HUES48 (cell line): Measurements from ENCODE around the gene RSKR.
"Not testable (repeated sequence)": the region's sequence is repeated elsewhere in the genome, so short reads cannot be mapped to it uniquely, and the experiment has no call there.

Source experiments
- H3K27ac ChIP-seq: one replicate; pipeline ENCODE4 v1.7.0; 2013; ENCODE audit warnings: low read depth, low read length, inconsistent platforms
- H3K27me3 ChIP-seq: 2 replicates; pipeline ENCODE4 v1.6.1; 2013; ENCODE audit warnings: mild to moderate bottlenecking, low read length; ENCODE audit not compliant: control insufficient read depth, insufficient read depth
- H3K36me3 ChIP-seq: 2 replicates; pipeline ENCODE4 v1.6.1; 2013; ENCODE audit warnings: low read length; ENCODE audit not compliant: control insufficient read depth, insufficient read depth
- H3K4me1 ChIP-seq: 2 replicates; pipeline ENCODE4 v1.6.1; 2013; ENCODE audit warnings: mild to moderate bottlenecking, low read length; ENCODE audit not compliant: control insufficient read depth, insufficient read depth
- H3K4me3 ChIP-seq: 2 replicates; pipeline ENCODE4 v1.5.1; 2013; ENCODE audit warnings: mild to moderate bottlenecking, low read depth, low read length
- H3K9ac ChIP-seq: 2 replicates; pipeline ENCODE4 v1.6.1; 2013; ENCODE audit warnings: mild to moderate bottlenecking, low read depth, low read length, moderate library complexity
- H3K9me3 ChIP-seq: 2 replicates; pipeline ENCODE4 v1.6.1; 2013; ENCODE audit warnings: low read length; ENCODE audit not compliant: control insufficient read depth, insufficient read depth

The RSKR gene, protein sequence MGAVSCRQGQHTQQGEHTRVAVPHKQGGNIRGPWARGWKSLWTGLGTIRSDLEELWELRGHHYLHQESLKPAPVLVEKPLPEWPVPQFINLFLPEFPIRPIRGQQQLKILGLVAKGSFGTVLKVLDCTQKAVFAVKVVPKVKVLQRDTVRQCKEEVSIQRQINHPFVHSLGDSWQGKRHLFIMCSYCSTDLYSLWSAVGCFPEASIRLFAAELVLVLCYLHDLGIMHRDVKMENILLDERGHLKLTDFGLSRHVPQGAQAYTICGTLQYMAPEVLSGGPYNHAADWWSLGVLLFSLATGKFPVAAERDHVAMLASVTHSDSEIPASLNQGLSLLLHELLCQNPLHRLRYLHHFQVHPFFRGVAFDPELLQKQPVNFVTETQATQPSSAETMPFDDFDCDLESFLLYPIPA

DNA sequence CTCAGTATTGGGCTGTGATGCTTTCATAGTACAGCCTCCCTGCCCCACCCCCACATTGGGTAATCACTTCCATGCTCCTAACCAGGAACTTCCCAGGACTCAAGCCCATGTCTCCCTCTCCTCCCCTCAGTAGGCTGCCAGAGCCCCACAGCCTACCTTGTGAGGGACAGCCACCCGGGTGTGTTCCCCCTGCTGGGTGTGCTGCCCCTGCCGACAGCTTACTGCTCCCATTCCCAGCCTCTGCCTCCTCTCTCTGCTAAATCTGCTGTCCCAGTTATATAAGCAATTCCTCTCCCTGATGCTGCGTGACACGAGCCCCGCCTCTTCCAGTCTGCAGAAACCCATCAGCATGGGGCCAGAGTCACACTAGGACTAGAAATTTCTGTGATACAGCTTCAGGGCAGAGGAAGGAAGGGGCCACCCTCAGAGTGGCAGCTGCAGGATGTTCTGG, at the start of gene RSKR:
Gene RSKR (minus strand): TSS at position 255 of the 451 bp plus-strand sequence. CDS start 24 bp downstream, at position 231.
- Histone ChIP-seq H3K4me3 (no peak within 1 kb of the TSS), H3K36me3 (peaks cover 95% of the 10 kb centered on the region), H3K9me3 (no peaks in the 10 kb centered on the region), H3K27me3 (no peaks in the 10 kb centered on the region), H3K4me1 (no peaks in the 10 kb centered on the region), H3K27ac (no peak within 1 kb of the TSS), H3K9ac (no peak within 1 kb of the TSS)

DNA sequence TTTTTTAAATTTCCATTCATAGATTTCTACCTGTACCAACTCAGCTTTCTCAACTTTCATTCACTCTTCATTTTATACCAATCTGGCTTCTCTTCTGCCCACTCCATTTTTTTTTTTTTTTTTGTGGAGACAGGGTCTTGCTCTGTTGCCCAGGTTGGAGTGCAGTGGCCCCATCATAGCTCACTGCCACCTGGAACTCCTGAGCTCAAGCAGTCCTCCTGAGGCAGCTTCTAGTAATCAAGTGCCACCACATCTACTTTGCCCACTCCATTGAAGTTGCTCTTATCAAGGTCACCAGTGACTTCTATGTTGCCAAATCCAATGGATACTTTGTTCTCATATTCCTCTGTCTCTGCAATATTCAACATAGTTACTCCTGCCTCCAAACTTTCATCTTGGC, 49.7 kb upstream of the RSKR start:
- no peak overlapping the region; the same call in 1 of the 2 replicates for H3K4me3 ChIP-seq
- H3K4me1 ChIP-seq = peaks cover 7% of the 10 kb centered on the region
- H3K9me3 ChIP-seq = peaks cover 11% of the 10 kb centered on the region
- H3K9ac ChIP-seq = no peak overlapping the region
- no peak overlapping the region for H3K27ac ChIP-seq
- H3K36me3 ChIP-seq = peaks cover 22% of the 10 kb centered on the region
- H3K27me3 ChIP-seq = no peaks in the 10 kb centered on the region

DNA sequence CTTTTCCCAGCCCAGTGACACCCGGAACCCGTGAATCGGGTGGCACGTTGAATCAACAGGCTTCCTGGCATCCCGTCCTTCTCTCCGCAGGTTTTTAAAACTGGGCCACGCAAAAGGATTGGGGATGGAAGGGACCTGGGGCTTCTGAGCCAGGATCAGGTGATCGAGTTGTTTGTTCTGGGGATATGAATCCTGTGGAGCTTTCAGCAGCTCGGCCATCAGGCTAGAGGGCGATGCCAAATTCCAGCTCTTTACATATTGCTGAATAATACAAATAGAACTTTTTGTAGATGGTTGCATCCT, 48.5 kb upstream of the RSKR start:
- Histone ChIP-seq H3K4me1 (peaks cover 7% of the 10 kb centered on the region), H3K27ac (peak overlapping the region; percentile 97), H3K27me3 (no peaks in the 10 kb centered on the region), H3K9ac (peak overlapping the region; percentile 80), H3K4me3 (peak overlapping the region; percentile 95), H3K36me3 (peaks cover 20% of the 10 kb centered on the region), H3K9me3 (peaks cover 11% of the 10 kb centered on the region)

DNA sequence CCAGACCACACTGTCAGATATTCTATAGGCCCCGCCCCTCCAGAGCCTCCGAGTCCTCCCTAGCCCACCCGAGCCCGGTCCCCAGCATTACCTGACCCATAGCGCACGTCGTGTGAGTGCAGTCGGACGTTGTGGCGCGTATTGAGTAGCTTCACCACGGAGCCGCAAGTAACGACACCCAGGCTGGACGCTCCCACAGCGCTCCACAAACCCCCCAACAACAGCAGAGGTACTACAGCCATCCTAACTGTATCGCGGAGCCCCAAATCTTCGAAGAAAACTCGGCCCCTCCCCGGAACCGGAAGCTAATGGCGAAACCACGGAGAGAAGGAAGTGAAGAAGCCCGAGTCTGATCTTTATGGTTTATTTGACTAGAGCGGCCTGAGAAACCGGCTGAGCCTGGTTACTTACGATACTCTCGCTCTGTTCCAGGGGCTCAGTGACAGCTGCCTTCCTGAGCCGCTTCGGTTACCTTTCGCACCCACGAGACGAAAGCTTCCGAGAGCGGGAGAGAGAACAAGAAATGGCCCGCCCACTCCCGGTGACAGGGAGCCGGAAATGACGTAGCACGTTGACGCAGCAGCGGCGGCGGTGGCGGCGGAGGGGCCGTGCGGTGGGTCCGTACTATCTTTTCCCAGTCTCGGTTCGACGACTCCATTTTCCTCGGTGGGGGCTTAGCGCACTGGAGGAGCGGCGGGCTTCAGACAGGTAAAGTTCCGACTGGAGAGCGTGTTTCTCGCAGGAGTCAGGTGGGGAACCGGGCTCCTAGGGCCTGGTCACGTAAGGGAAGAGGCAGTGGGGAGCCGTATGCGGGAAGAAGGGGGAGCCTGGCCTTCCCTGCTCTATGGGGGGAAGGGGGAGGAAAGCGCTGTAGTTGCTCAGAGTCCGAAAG, 47.9 kb upstream of the RSKR start, which contains the start of the genes SDF2 and SUPT6H:
Gene SDF2 (minus strand): TSS at position 272 of the 892 bp plus-strand sequence. CDS start 30 bp downstream, at position 242.
Gene SUPT6H (plus strand): TSS at position 571 of the 892 bp plus-strand sequence. CDS start 11,197 bp downstream, outside the sequence.
- peak within 1 kb of the TSS; percentile 97 for H3K27ac ChIP-seq
- peaks cover 11% of the 10 kb centered on the region for H3K9me3 ChIP-seq
- peaks cover 7% of the 10 kb centered on the region for H3K4me1 ChIP-seq
- H3K27me3 ChIP-seq = no peaks in the 10 kb centered on the region
- peaks cover 18% of the 10 kb centered on the region for H3K36me3 ChIP-seq
- peak within 1 kb of the TSS; percentile 95 for H3K4me3 ChIP-seq
- peak within 1 kb of the TSS; percentile 80 for H3K9ac ChIP-seq

DNA sequence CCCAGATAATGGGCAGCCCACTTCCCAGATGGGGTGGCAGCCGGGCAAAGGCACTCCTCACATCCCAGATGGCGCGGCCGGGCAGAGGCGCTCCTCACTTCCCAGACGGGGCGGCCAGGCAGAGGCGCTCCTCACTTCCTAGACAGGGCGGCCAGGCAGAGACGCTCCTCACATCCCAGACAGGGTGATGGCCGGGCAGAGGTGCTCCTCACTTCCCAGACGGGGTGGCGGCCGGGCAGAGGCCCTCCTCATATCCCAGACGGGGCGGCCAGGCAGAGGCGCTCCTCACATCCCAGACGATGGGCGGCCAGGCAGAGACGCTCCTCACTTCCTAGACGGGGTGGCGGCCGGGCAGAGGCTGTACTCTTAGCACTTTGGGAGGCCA, 45.5 kb upstream of the RSKR start:
- not testable (repeated sequence) for H3K4me3 ChIP-seq, H3K27me3 ChIP-seq, H3K4me1 ChIP-seq, H3K27ac ChIP-seq, H3K9ac ChIP-seq
- peaks cover 11% of the 10 kb centered on the region for H3K9me3 ChIP-seq
- H3K36me3 ChIP-seq = peaks cover 16% of the 10 kb centered on the region

DNA sequence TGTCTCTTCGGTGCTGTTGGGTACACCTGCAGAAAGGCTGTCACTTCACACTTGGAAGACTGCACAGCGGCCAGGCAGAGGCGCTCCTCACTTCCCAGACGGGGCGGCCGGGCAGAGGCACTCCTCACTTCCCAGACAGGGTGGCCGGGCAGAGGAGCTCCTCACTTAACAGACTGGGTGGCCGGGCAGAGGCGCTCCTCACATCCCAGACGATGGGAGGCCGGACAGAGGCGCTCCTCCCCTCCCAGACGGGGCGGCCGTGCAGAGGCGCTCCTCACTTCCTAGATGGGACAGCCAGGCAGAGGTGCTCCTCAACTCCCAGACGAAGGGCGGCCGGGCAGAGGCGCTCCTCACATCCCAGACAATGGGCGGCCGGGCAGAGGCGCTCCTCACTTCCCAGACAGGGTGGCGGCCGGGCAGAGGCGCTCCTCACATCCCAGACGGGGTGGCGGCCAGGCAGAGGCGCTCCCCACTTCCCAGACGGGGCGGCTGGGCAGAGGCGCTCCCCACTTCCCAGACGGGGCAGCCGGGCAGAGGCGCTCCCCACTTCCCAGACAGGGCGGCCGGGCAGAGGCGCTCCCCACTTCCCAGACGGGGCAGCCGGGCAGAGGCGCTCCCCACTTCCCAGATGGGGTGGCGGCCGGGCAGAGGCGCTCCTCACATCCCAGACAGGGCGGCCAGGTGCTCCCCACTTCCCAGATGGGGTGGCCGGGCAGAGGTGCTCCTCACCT, 44.9 kb upstream of the RSKR start:
- not testable (repeated sequence) for H3K4me1 ChIP-seq, H3K27ac ChIP-seq, H3K4me3 ChIP-seq, H3K27me3 ChIP-seq, H3K9ac ChIP-seq
- Histone ChIP-seq H3K36me3 (peaks cover 16% of the 10 kb centered on the region), H3K9me3 (peaks cover 11% of the 10 kb centered on the region)

DNA sequence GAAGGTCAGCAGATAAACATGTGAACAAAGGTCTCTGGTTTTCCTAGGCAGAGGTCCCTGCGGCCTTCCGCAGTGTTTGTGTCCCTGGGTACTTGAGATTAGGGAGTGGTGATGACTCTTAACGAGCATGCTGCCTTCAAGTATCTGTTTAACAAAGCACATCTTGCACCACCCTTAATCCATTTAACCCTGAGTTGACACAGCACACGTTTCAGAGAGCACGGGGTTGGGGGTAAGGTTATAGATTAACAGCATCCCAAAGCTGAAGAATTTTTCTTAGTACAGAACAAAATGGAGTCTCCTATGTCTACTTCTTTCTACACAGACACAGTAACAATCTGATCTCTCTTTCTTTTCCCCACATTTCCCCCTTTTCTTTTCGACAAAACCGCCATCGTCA, 44.4 kb upstream of the RSKR start:
- not testable (repeated sequence) for H3K27me3 ChIP-seq, H3K27ac ChIP-seq, H3K9ac ChIP-seq, H3K4me3 ChIP-seq, H3K4me1 ChIP-seq
- peaks cover 16% of the 10 kb centered on the region for H3K36me3 ChIP-seq
- H3K9me3 ChIP-seq = peaks cover 11% of the 10 kb centered on the region

DNA sequence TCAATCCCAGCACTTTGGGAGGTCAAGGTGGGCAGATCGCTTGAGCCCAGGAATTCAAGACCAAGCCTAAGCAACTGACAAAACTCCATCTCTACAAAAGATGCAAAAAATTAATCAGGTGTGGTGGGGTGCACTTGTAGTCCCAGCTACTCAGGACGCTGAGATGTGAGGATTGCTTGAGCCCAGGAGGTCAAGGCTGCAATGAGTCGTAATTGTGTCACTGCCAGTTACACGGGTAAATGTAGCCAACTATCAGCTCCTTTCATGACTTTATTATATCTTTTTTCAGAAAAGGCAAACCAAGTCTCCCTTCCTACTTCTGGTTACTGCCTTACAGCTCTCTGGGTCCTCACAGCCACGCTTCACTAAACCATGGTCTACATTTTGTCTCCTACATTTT, 43.8 kb upstream of the RSKR start:
- peaks cover 11% of the 10 kb centered on the region for H3K9me3 ChIP-seq
- no peaks in the 10 kb centered on the region for H3K27me3 ChIP-seq
- H3K36me3 ChIP-seq = peaks cover 22% of the 10 kb centered on the region
- H3K4me3 ChIP-seq = no peak overlapping the region
- no peak overlapping the region for H3K9ac ChIP-seq
- peaks cover under 1% of the 10 kb centered on the region; the same call in 1 of the 2 replicates for H3K4me1 ChIP-seq
- no peak overlapping the region for H3K27ac ChIP-seq

DNA sequence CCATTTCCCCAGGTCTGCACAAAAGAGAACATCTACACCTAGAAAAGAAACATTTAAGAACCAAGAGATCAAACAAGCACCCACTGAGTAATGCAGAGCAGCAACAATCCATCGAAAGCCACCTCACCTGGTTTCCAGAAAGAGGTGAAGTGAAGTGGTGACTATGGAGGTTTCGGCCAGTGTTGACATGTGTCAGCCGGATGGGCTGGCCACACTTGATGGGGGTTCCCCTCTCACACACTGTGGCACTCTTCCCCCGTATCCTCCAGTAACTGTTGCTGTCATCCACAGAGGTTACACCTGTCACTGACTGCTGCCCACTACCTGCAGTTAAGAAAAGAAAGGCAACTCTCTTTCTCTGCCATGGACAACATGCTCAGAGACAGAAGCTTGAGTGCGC, 41.2 kb upstream of the RSKR start:
- Histone ChIP-seq H3K9me3 (peaks cover 4% of the 10 kb centered on the region), H3K4me1 (no peaks in the 10 kb centered on the region), H3K9ac (no peak overlapping the region), H3K4me3 (no peak overlapping the region), H3K27me3 (no peaks in the 10 kb centered on the region), H3K36me3 (peaks cover 40% of the 10 kb centered on the region), H3K27ac (no peak overlapping the region)

DNA sequence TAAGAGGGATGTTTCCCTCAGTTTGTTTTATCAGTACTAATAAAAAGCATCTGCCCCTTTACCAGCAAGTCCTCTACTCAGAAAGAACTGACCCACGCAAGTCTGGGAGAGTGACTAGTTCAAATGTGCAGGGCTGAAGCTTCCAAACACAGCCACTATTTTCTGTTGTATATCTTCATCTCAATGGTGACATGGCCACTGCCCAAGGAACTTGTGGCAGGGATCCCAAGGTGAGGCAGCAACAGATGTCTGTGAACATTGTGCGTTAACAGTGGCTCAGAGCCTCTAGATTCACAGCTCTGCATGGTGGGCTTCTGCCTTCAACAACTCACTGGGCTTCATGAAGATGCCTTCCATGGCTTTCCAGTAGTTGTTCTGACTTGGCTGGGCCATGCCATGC, 34.7 kb upstream of the RSKR start:
- Histone ChIP-seq H3K27me3 (no peaks in the 10 kb centered on the region), H3K4me1 (peaks cover 3% of the 10 kb centered on the region; the same call in 1 of the 2 replicates), H3K27ac (no peak overlapping the region), H3K9ac (no peak overlapping the region), H3K36me3 (peaks cover 42% of the 10 kb centered on the region), H3K9me3 (no peaks in the 10 kb centered on the region), H3K4me3 (no peak overlapping the region)
